ENCODE results near the gene RAVER2.

- TF ChIP-seq POLR2A (IDR thresholded peaks at IDR 0.05; ENCODE audit: low read depth, low read length) (no peak), POLR2AphosphoS5 (IDR thresholded peaks at IDR 0.05; ENCODE audit: low read depth, low read length) (no peak), TAF1 (IDR thresholded peaks at IDR 0.05; ENCODE audit: low read depth, low read length) (no peak), PAX5 (IDR thresholded peaks at IDR 0.05; ENCODE audit: insufficient read depth, low read length, severe bottlenecking) (no peak)
These were observed 9.3 kb downstream of the RAVER2 start for GRCh38 chr1:64754173-64754572.

All from GM12891 (cell line).